ENCODE measurements around the gene HENMT1. TPM values are rescaled to one million over a fixed set of nuclear protein-coding genes. Genes with fewer than 3 reads are reported as not detected.

Gene HENMT1
- total RNA-seq, 1 donor from 2014 or later: 3.7 TPM

DNA sequence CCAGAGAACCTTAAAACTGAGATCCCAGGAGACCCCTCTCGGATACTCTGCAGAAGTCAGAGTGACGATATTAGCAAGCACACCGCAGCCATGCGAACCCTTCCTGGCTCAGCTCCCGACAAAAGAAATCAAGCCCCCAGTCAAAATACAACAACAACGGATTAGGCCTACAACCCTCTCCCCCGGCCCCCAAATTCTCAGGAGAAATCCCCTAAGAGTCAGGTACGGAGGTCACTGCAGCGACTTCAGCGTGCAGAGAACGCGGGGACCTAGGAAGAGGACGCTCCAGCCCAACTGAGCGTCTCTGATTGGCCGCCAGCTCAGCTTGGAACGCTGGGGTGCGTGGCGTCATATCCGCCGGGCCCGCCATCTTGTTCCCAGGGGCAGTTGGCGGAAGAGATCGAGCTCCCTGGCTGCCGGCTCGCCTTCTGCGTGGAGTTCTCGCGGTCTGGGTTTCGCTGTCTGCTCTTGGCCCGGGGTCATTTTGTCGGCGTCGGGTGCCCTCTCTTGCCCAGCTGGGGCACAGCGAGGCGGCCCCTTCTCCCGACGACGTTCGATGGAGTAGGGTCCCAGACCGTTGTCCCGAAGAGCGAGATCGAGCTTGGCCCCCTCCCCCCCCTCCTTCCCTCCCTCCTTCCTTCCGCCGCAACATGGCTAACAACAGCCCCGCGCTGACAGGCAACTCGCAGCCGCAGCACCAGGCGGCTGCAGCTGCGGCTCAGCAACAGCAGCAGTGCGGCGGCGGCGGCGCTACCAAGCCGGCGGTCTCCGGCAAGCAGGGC, 31.2 kb upstream of the HENMT1 start, which contains the start of gene PRPF38B:
PRPF38B (plus strand) TSS at position 369 of the 782 bp plus-strand sequence; CDS start at position 651, 282 bp downstream.
- Mint-ChIP-seq H3K36me3 (peaks cover 3% of the 10 kb centered on the region), H3K4me3 (peak within 1 kb of the TSS; percentile 99), H3K4me1 (peaks cover 30% of the 10 kb centered on the region), H3K27ac (peak within 1 kb of the TSS; percentile 99), H3K9me3 (no peaks in the 10 kb centered on the region), H3K27me3 (ENCODE audit: insufficient read depth, low read depth) (peaks cover 2% of the 10 kb centered on the region)
- H3K27me3 ChIP-seq: no peaks in the 10 kb centered on the region
- peaks cover 22% of the 10 kb centered on the region for H3F3A ChIP-seq (ENCODE audit: low read depth)
- H3K9me3 ChIP-seq (ENCODE audit: low read depth): no peaks in the 10 kb centered on the region
- peaks cover 40% of the 10 kb centered on the region for H4K20me1 ChIP-seq (ENCODE audit: low read depth)
- peak within 1 kb of the TSS; percentile 94 for H3K4me3 ChIP-seq
- H3K27ac ChIP-seq: peak within 1 kb of the TSS; percentile 99
- peak within 1 kb of the TSS; percentile 17 for H2AFZ ChIP-seq (replicated peaks)
- peak within 1 kb of the TSS; percentile 99 for H3K4me2 ChIP-seq
- H3K4me1 ChIP-seq: peaks cover 27% of the 10 kb centered on the region
- DNase-seq (ENCODE audit: low spot score): peak; percentile 96
- H3K9ac ChIP-seq: peak within 1 kb of the TSS; percentile 88
- H3K79me2 ChIP-seq (ENCODE audit: low read depth): peaks cover 65% of the 10 kb centered on the region
- TF ChIP-seq EZH2phosphoT487 (IDR thresholded peaks at IDR 0.05) (no peak), EZH2 (IDR thresholded peaks at IDR 0.05) (no peak)
- TF ChIP-seq, protein P1, sequence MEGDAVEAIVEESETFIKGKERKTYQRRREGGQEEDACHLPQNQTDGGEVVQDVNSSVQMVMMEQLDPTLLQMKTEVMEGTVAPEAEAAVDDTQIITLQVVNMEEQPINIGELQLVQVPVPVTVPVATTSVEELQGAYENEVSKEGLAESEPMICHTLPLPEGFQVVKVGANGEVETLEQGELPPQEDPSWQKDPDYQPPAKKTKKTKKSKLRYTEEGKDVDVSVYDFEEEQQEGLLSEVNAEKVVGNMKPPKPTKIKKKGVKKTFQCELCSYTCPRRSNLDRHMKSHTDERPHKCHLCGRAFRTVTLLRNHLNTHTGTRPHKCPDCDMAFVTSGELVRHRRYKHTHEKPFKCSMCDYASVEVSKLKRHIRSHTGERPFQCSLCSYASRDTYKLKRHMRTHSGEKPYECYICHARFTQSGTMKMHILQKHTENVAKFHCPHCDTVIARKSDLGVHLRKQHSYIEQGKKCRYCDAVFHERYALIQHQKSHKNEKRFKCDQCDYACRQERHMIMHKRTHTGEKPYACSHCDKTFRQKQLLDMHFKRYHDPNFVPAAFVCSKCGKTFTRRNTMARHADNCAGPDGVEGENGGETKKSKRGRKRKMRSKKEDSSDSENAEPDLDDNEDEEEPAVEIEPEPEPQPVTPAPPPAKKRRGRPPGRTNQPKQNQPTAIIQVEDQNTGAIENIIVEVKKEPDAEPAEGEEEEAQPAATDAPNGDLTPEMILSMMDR (IDR thresholded peaks at IDR 0.05): no peak
- peaks cover 24% of the 10 kb centered on the region for H3K36me3 ChIP-seq

DNA sequence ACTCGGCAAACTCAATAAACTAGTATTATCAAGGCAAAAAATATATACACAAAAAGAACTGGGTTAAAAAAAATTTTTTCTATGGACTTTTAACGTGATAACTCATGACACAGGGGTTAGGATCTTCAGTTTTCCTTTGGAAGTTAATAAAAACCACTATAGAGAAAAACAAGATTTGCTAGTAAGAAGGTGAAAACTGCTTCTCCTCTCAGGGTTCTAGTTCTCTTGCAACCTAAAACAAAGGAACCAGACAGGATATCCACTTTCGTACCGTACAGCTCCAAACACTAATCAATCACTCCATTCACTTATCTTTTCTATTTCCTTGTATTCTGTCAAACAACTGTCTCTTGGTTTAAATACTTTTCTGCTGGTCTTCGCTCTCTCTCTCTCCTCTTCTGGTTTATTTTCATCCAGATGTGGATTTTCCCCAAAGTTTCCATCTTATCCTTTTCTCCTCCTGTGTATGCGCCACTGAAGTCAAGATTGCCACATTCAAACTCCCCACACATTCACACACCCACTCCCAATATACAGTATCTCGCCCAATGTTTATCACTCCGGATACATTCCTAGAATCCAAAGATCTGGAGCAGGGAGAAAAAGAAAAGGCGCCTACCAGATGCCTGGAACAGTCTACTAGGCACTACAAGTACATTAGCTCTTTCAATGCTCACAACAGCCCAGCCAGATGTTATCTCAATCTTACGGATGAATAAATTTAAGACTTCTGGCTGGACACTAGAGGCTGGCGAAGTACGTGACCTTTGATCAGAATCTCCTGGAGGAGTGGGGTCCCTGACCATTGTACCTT, 30.4 kb upstream of the HENMT1 start:
- Mint-ChIP-seq H3K27ac (peak overlapping the region; percentile 99), H3K4me3 (peak overlapping the region; percentile 99), H3K27me3 (ENCODE audit: insufficient read depth, low read depth) (peaks cover 2% of the 10 kb centered on the region), H3K4me1 (peaks cover 30% of the 10 kb centered on the region), H3K36me3 (peaks cover 1% of the 10 kb centered on the region), H3K9me3 (no peaks in the 10 kb centered on the region)
- Histone ChIP-seq H3K4me3 (peak overlapping the region; percentile 94), H3K9me3 (ENCODE audit: low read depth) (no peaks in the 10 kb centered on the region), H3K4me1 (peaks cover 27% of the 10 kb centered on the region), H3K27ac (peak overlapping the region; percentile 99), H3K27me3 (no peaks in the 10 kb centered on the region), H4K20me1 (ENCODE audit: low read depth) (peaks cover 39% of the 10 kb centered on the region), H3F3A (ENCODE audit: low read depth) (peaks cover 20% of the 10 kb centered on the region), H2AFZ (replicated peaks) (peak overlapping the region; percentile 17), H3K4me2 (peak overlapping the region; percentile 99), H3K9ac (peak overlapping the region; percentile 88), H3K79me2 (ENCODE audit: low read depth) (peaks cover 57% of the 10 kb centered on the region), H3K36me3 (peaks cover 16% of the 10 kb centered on the region)
- TF ChIP-seq, protein P1 (IDR thresholded peaks at IDR 0.05): no peak
- no peak for TF ChIP-seq EZH2phosphoT487 (IDR thresholded peaks at IDR 0.05)
- no peak for TF ChIP-seq EZH2 (IDR thresholded peaks at IDR 0.05)
- DNase-seq (ENCODE audit: low spot score): peak; percentile 50

DNA sequence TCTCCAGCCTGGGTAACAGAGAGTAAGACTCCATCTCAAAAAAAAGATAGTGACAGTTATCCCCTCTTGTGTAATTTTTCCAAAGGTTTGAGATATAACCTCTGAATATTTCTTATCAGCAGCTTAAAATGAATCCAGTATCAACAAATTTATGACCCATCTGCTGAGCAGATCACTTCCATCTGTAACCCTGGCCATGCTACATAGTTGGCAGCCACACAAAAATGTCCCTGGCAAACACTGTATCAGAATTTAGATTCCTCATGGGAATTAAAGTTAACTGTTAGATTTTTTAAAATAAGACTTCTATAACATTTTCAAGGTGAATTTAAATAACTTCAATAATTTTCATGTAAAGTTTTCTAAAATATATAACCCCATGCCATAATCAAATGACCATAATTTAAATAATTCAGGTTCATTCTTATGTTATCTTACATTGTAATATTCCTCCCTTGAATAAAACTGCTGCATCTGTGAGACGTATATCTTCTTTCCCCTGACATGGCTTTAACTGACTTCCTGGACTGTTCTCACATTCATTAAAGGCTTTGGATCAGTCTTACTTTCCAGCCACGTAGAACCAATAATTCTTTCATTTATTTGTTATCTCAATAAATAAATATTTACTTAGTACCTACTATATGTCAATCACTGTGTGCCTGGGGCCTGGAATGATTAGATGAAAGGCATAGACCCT, 25.9 kb upstream of the HENMT1 start:
- DNase-seq (ENCODE audit: low spot score): no peak
- Histone ChIP-seq H3K27ac (no peak overlapping the region), H3K4me1 (peaks cover 15% of the 10 kb centered on the region), H3K4me2 (no peak overlapping the region), H3K9ac (no peak overlapping the region), H4K20me1 (ENCODE audit: low read depth) (no peaks in the 10 kb centered on the region), H3K79me2 (ENCODE audit: low read depth) (peaks cover 14% of the 10 kb centered on the region), H3F3A (ENCODE audit: low read depth) (peaks cover 22% of the 10 kb centered on the region), H3K27me3 (no peaks in the 10 kb centered on the region), H2AFZ (replicated peaks) (no peak overlapping the region), H3K9me3 (ENCODE audit: low read depth) (no peaks in the 10 kb centered on the region), H3K36me3 (no peaks in the 10 kb centered on the region), H3K4me3 (no peak overlapping the region)
- Mint-ChIP-seq H3K36me3 (no peaks in the 10 kb centered on the region), H3K4me3 (no peak overlapping the region), H3K9me3 (no peaks in the 10 kb centered on the region), H3K27me3 (ENCODE audit: insufficient read depth, low read depth) (peaks cover 3% of the 10 kb centered on the region), H3K4me1 (peaks cover 18% of the 10 kb centered on the region), H3K27ac (no peak overlapping the region)
- TF ChIP-seq, protein P1 (IDR thresholded peaks at IDR 0.05): no peak
- TF ChIP-seq EZH2 (IDR thresholded peaks at IDR 0.05) (no peak), EZH2phosphoT487 (IDR thresholded peaks at IDR 0.05) (no peak)

All from neural progenitor cell (in vitro differentiated cells).